ENCODE data around the gene PMF1.

PMF1 gene

DNA sequence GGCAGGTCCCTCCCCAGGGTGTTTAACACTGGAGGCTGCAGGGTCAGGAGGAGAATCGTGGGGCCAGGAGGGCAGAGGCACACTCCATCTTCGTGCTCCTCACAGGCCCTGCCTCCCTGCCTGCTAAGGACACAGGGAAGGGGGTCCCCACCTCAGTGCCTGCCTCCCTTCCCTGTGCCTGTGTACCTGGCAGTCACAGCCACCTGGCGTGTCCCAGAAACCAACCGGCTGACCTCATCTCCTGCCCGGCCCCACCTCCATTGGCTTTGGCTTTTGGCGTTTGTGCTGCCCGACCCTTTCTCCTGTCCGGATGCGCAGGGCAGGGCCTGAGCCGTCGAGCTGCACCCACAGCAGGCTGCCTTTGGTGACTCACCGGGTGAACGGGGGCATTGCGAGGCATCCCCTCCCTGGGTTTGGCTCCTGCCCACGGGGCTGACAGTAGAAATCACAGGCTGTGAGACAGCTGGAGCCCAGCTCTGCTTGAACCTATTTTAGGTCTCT, 28.6 kb downstream of the PMF1 start:
- DNase-seq: no peak

DNA sequence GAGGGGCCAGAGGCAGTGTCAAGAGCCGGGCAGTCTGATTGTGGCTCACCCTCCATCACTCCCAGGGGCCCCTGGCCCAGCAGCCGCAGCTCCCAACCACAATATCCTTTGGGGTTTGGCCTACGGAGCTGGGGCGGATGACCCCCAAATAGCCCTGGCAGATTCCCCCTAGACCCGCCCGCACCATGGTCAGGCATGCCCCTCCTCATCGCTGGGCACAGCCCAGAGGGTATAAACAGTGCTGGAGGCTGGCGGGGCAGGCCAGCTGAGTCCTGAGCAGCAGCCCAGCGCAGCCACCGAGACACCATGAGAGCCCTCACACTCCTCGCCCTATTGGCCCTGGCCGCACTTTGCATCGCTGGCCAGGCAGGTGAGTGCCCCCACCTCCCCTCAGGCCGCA, 29.1 kb downstream of the PMF1 start, which contains the start of gene BGLAP:
Gene BGLAP, plus strand, starts transcription at position 259 of the 400 bp plus-strand sequence. Its CDS starts 48 bp downstream, at position 307.
- DNase-seq: no peak

DNA sequence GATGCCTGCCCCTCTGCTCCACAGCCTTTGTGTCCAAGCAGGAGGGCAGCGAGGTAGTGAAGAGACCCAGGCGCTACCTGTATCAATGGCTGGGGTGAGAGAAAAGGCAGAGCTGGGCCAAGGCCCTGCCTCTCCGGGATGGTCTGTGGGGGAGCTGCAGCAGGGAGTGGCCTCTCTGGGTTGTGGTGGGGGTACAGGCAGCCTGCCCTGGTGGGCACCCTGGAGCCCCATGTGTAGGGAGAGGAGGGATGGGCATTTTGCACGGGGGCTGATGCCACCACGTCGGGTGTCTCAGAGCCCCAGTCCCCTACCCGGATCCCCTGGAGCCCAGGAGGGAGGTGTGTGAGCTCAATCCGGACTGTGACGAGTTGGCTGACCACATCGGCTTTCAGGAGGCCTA, 29.9 kb downstream of the PMF1 start:
- no peak for DNase-seq

DNA sequence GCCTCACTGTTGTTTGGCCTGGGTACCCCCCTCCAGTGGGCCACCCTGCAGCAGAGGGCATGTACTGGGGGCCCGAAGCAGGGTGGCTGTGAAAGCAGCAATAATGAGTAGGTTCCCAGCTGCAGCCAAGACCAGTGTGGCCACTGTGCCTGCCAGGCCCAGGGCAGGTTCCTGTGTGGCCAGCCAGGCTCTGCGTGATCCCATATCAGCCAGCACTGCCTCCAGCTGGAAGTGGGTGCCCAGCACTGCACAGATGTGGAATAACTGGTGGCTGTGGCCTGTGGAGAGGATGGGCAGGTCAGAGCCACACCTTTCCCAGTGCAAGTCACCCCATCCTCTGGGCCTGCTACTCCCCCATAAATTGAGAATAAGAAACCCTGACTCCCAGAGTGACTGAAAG, 31.3 kb downstream of the PMF1 start:
- no peak for DNase-seq

DNA sequence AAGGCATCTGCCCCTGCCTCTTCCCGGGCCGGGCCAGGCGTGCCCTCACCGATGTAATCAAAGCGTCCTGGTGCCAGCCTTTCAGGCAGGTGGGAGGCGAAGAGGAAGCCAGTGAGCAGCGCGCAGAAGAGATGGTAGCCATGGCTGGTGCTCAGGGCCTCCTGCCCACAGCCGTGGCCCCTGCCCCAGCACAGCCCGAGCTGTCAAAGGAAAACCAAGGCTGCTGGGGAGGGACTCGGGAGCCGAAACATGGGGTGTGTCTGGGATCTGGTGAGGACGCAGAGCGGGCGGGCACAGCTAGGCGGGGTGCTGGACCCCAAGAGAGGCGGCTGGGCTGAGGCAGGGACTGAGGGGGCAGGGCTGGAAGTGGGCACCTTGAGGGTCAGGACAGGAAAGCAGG, 31.9 kb downstream of the PMF1 start:
- no peak for DNase-seq

DNA sequence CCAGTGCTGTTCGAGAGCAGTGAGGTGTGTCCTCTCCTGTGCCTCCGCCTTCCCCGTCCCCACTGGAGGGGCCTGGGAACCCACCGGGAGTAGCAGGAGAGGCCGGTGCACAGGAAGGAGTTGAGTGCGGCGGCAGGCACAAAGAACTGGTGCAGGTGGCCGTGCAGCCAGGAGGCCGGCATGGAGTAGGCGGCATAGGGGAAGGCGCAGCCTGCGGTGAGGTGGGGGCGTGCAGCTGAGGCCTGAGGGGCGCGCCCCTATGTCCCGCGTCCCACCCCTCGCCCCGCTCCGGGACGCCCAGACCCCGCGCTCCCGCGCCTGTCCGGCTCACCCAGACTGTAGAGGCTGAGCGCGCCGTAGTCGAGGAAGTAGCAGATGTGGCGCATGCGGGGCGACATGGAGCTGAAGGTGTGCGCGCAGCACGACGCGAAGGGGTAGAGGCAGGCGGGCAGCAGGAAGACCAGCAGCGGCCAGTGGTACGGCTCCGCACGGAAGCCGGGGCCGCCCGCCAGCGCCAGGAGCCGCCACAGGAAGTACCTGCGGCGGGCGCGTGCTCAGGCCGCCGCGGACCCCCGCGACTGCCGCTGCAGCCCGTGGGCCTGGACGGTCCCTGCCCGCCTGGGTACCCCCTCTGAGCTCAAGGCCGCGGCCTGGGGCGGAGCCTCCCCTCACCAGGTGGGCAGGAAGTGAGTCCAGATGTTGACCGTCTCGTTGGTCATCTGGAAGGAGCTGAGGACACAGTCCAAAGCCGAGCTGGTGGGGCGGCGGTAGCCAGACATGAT, 32.8 kb downstream of the PMF1 start:
- DNase-seq: peak; percentile 30

DNA sequence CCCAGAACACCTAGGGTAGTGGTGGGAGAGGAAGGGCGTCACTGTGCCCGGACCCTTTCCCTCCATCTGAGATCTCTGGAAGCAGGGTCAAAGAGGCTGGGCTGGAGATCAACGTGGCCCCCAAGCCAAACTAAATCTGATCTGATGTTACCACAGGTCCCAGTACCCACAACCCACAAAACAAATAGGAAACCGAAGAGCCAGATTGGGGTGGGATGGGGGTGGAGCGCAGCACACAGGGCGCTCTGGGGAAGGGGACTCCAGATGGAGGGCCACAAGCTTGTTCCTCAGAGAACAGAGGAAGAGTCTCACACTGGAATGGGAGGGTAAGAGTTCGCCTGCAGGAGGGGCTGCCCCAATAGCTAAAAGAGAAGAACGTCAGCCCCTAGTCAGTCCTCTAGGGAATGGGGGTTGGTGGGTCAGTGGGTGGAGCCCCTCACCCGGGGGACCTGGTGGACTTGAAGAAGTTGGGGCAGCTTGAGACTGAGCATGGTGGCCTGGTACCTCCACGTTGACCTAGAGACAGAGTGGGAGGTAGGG, 33.5 kb downstream of the PMF1 start:
- DNase-seq: no peak

DNA sequence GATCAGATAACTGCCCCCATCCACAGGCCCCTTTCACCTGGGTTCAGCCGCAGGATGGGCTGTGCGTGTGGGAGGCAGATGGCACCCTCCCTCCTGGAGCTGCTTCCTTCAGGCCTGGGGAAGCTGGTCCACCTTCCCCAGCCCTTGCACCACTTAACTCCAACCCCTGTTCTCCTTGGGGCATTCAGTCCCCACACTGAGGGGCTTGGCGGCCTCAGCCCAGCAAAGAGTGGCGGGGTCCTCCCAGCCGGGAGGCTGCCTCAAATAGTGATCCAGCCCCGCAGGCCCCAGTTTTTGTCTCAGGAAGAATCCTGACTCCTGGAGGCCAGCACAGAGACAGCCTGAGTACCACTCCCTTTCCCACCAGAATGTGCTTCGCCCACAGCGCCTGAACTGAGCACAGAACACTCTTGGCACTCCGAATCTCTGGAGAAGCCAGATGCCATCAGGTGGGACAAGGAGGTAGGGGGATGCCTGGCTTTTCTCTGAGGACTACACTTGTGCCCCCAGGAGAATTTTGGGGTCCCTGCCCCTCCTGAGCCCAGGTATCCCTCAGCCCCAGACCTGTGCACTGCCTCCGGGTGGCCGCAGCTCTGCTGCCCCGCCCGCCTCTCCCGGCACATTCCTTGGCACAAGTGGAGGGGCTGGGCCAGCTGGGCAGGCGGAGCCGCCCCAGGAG, 34.1 kb downstream of the PMF1 start:
- no peak for DNase-seq

DNA sequence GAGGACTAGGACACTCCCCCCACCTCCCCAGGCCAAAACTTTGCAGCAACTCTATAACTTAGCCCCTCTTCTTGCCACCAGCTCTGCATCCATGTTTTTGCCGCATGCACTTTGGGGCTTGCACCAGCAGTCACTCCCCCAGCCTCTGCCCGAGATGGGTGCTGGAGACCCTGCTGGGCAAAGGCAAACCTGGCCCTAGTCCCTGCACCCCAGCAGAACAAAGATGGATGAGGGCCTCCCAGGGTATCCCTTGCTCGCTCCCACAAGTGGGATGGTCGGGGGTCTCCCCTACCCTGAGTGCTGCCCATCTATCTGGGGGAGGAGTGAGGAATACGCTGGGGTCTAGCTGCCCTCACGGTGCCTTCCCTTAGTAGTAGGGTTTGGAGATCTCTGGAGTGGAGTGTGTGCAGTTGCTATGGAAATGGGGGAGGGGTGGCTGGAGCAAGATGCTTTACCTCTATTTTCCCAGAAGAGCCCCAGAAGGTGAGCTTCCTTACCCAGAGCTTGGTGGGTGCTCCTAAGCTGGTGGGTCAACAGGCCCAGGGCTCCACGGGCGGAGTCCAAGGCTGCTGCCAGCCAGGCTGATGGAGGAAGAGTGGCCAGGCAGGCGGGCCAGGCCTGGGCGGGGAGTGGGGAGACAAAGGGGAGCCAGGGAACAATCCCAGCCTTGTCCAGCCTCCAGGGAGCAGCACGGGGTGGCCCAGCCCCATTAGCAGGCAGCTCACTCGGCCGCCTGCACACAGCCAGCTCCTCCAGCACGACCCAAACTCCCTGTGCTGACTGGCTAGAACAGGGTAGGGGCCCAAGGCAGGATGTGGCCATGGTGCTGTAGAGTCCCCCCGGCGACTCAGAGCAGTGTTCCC, 34.9 kb downstream of the PMF1 start, which contains the start of gene PAQR6:
Gene PAQR6, minus strand, starts transcription at position 597 of the 863 bp plus-strand sequence. CDS start 1,325 bp downstream, outside the sequence.
- no peak for DNase-seq

DNA sequence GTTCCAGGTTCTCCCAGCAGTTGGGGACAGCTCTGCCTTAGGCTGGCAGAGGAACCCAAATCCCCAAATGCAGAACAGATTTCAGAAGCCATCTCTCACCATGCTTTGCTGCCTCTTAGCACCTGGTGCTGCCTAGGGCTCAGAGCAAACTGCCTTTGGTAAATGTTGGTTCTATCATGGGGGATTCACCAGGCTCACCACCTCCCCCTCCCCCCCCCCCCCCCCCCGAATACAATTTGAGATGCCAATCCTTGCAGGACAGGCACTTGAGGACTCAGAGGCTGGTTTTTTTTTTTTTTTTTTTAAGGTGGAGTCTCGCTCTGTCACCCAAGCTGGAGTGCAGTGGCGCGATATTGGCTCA, 35.5 kb downstream of the PMF1 start:
- DNase-seq: no peak

DNA sequence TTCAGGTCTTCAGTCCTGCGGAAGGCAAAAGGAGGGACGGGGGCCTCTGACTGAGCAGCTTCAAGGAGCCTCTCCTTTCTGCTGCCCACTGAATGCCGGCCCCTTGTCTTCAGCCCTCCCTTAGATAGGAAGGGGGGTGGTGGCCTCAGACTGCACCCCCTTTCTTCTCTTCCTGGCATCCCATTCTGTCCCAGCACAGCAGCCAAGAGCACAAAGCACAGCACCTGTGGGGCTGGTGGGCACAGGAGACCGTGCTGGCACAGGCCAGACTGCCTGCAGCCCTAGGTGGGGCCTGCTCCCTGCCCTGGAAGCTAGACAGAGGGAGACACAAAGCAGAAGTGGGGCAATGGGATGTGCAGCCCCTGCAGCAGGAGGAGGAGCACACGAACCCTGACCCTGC, 36.8 kb downstream of the PMF1 start:
- DNase-seq: no peak

DNA sequence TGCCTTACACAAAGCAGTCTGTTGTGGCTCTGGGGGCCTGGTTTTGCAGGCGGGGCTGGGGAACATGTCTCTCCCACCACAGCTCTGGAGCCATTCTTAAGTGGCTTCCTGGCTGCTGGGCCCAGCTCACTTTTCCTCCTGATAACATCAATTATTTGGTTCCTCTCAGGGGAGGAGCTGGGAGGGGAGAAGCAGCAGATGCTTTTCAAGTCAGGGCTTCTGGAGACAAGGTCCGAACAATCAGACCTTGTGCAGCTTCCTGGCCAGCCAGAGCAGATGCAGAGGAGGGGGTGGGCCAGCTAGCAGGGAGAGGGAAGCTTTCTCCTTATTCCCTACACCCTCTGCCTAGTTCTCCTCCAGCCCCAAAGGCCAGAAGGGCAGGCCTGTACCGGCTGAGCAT, 38.7 kb downstream of the PMF1 start:
- DNase-seq: no peak

DNA sequence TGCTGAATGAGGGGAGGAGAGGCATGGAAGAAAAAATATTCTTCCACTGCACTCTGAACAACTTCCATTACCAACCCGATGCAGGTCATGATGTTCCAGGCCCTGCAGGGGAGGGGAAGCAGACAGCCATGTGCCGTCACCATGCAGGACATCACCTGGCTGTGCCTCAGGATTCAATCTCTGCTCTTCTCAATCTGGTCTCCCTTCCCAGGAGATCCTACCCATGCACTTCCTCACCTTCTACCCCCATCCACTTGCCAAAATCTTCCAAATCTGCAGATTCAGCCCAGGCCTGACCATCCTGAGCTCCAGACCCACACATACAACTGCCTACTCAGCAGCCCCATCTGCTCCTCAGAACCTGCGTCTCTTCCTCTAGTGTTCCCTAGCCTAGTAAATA, 40.8 kb downstream of the PMF1 start:
- DNase-seq: no peak

DNA sequence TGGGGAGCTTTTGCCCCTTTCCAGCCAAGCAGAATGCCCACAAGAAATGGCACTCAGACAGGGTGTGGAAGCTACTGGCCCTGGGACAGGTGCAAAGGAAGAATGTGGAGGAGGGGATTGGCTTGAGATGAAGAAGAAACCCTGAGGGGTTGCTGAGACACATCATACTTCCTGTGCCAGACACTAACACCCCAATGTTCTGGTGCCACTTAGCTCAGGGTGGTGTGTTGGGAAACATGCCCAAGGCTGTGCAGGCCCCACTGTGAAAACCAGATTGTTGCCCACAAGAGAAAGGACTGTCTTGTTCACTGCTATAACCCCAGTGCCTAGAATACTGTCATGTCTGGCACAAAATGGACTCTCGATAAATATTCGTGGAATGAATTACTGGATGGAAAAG, 44.9 kb downstream of the PMF1 start:
- DNase-seq: no peak

DNA sequence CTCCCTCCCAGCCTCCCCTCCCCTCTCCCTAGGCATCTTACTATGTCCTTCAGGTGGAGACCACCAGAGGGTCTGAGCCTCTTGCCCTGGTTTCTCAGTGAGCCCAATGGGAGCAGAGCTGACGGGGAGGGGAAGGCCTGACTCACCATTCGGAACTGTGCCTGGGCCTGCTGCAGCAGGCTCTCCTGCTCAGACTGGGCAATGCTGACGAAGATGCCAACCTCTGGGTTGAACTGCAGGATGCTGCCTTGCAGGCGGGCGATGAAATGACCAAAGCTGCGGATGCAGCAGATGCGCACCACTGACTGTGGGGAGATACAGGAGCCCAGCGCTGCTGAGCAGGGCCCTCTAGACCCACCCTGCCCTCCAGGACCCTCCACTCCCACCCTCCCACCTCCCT, 46.1 kb downstream of the PMF1 start:
- DNase-seq: no peak

DNA sequence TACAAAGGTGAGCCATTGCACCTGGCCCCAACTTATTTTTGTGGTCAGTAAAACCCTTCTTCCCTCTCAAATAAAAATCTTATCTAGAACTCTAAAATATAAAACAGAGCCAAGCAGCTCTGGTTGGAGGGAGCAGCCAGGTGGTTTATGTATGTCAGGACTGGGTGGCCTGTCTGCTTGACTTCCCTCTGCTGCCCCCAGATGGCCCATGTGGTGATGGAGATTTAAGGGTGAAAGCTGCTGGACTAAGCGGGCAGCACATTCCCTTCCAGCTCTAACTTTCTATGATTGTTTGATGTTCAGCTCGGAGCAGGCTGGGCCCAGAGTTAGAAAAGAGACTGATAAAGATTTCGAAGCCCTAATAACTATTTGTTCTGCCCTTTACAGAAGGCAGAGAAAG, 47.0 kb downstream of the PMF1 start:
- DNase-seq: no peak

DNA sequence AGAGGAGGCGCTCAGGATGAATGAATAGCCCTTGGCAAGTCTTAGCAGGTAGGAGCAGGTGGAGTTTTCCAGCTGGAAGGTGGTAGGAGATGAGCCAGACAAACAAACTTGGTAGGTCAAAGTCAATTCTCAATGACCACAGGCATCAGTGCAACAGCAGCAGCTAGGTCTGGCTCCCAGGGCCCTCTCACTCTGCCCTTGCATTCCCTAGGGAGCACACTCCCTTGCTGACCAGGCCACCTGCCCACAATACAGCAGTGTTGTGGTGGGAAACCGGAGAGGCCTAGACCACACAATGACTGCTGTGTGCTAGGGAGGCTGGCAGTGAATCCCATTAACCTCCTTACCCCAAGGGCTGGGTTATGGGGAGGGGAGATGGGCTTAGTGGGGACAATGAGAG, 48.1 kb downstream of the PMF1 start:
- DNase-seq: no peak

DNA sequence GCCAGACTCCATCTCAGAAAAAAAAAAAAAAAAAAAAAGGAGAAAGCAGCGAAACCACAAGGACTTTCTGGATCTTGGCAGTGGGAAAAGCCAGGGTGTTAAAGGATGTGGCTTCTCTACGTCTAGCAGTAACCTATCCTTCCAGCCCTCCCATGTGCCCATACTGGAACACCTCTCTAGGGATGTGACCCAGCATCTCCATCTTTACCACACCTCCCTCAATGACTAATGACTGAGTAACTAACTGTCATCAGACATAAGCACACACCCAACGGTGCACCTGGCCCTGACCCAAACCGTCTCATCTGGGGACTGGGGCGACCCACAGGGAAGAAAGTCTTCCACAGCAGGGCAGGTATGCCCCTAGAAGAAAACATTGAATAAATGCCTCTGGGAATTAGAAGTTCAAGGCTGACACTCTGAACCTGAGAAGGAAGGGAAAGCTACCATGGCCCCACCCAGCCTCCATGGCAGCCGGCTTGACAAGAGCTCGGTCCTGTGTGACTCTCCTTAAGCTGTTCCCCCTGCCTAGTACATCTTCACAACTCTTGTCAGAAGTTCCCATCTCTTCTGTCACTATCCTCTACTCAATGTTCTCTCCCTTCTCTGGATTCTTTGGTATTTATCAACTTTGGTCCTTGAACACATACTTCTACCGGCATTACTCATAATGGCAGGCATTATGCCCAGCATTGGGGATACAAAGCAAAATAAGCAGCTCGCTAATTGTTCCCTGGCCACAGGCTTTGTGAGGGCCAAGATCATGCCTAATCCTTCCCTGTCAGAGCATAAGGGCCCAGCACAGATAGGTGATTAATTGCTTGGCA, 49.9 kb downstream of the PMF1 start:
- no peak for DNase-seq

DNA sequence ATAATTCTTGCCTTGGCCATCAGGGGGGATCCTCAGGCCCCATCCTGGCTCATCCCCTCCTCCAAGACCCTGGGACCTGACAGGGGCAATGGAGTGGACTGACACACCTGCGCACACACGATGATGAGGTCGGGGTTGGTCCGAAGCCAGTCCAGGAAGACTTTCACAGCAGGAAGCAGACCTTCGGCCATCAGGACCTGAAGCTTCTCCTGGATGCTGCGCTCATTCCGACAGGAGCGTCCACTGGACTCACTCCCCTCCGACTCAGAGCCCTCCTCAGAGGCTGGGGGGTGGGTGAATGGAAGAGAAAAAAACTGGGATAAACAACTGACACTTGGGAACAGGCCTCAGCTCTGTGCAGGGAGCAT, 50.5 kb downstream of the PMF1 start:
- no peak for DNase-seq

DNA sequence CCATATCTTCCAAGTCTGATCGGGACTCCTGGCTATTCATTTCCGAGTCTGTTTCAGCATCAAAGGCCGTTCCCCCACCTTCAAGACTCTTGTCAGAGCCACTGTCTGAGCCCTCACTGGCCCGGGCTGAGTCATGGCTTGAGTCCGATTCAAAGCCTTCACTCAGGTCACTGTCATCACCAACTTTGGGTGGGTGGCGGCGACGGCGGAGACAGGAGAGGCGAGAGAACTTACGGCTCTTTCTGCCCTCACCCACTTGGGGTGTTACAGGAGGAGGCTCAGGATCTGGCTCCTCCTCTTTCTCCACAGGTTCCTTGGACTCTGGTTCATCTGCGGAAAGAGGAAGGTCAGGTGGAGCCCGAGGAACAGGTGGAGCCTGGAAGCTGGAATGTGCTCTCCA, 53.2 kb downstream of the PMF1 start:
- DNase-seq: no peak

DNA sequence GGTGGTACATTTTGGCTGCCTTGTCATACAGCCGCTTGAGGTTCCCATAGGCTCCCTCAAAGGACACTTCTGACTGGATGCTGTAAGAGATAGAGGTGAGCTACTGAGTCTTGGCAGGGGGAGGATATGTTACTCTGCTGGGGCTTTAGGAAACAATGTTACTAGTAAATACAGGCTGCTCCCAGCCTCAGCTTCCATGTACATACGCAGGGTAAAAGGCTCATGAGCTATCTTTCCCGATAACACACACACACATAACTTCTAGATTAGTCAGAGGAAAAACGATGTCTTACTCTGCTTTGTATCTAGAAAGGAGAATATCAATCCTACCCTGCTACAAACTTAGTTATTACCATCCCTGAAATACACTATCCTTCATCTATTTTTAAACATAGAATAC, 55.5 kb downstream of the PMF1 start:
- DNase-seq: no peak

DNA sequence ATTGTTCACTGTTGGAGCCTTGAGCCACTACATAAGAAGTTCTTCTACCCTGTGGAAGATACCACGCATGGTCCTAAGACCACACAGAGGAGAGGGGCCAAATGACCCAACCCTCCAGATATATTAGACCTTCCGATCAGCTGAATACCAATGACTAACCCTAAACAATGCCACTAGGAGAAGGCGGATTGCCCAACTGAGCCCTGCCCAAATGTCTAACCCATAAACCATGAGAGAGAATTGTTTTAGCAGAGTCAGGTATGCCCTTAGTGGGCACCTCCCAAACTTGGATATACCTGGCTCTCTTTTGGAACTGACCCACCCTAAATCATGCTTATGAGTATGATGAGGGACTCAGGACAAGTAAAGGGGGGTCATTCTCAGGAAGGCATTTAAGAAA, 57.5 kb downstream of the PMF1 start:
- DNase-seq: no peak

Data from stimulated activated CD4-positive, alpha-beta T cell treated with anti-CD3 and anti-CD28 coated beads, Interleukin-12 subunit alpha, Interleukin-12 subunit beta, amount 100 ng/mL, for 4 hours (primary cell).